GM10248 (cell line): ENCODE measurements around the gene EIF3F.

Source experiments
- CTCF ChIA-PET: fragments of 300-600 bp; sonication (Branson Sonifier 250); formaldehyde crosslinking; extraction: SDS; loops from one replicate; lab custom pipeline; 2021; ENCODE audit warnings: antibody characterized with exemption; lab: Yijun Ruan, JAX
- POLR2A ChIA-PET: fragments of 350-650 bp; sonication (Branson Sonifier 250); formaldehyde crosslinking; extraction: SDS; loops from one replicate; lab custom pipeline; 2020; ENCODE audit warnings: antibody characterized with exemption; lab: Yijun Ruan, JAX
- DNase-seq: peaks from one replicate; pipeline ENCODE4 v3.0.0; 2012; ENCODE audit errors: extremely low spot score
- TF ChIP-seq, protein P1 (sequence below): IDR thresholded peaks from 2 replicates; pipeline ENCODE4 v1.5.1; 2012; ENCODE audit warnings: mild to moderate bottlenecking, low read depth; ENCODE audit errors: extremely low read depth, missing control alignments, control extremely low read depth

Gene EIF3F

DNA sequence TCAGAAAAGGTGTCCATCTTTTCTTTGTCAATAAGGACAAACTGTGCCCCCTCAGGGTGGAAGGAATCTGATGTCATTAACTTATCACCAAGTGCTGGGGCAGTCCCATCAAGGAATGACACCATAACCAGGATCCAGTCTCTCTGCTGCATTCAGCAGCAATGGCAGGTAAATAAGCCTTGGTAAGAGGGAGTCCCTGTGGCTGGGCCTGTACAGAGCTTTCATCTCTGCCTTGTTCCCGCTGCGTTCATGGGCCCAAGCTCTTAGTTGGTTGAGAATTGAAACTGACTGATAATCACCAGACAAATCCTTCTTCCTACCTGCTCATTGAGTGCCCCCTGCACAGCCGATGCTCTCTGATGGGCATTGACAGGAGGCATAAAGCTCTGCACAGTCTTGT lies 22.7 kb downstream of the EIF3F start:
- TF ChIP-seq, protein P1, sequence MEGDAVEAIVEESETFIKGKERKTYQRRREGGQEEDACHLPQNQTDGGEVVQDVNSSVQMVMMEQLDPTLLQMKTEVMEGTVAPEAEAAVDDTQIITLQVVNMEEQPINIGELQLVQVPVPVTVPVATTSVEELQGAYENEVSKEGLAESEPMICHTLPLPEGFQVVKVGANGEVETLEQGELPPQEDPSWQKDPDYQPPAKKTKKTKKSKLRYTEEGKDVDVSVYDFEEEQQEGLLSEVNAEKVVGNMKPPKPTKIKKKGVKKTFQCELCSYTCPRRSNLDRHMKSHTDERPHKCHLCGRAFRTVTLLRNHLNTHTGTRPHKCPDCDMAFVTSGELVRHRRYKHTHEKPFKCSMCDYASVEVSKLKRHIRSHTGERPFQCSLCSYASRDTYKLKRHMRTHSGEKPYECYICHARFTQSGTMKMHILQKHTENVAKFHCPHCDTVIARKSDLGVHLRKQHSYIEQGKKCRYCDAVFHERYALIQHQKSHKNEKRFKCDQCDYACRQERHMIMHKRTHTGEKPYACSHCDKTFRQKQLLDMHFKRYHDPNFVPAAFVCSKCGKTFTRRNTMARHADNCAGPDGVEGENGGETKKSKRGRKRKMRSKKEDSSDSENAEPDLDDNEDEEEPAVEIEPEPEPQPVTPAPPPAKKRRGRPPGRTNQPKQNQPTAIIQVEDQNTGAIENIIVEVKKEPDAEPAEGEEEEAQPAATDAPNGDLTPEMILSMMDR = no peak
- ChIA-PET POLR2A (no interaction called here), CTCF (interaction anchor here (1.4 to 13.3 kb wide), 6 partner anchors 9 to 86 kb away, joined by 3 to 408 read pairs (median 6); no protein-coding TSS in a partner anchor)
- no peak for DNase-seq

DNA sequence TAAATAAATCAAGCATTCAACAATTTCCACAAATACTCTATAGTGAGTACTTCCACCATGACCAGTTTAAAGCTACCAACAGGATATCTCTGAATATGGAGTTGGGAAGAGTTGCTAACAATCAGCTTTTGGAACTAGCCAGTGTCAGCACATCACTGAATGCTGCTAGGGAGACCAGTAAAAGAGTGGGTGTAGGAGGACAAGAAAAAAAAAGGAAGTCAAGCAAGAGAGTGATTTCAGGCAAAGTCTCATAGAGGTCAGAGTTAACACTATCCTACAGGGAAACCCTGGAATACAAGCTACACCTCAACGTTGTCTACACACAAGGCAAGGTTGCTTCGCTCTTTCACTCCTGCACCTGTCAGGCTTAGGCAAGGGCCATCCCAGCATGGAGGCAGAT lies 24.2 kb downstream of the EIF3F start:
- ChIA-PET POLR2A (no interaction called here), CTCF (interaction anchor here (1.1 to 13.3 kb wide), 8 partner anchors 10 to 84 kb away, joined by 3 to 408 read pairs (median 4); partner anchors contain the start of gene EIF3F)
- TF ChIP-seq, protein P1 = no peak
- DNase-seq = no peak

DNA sequence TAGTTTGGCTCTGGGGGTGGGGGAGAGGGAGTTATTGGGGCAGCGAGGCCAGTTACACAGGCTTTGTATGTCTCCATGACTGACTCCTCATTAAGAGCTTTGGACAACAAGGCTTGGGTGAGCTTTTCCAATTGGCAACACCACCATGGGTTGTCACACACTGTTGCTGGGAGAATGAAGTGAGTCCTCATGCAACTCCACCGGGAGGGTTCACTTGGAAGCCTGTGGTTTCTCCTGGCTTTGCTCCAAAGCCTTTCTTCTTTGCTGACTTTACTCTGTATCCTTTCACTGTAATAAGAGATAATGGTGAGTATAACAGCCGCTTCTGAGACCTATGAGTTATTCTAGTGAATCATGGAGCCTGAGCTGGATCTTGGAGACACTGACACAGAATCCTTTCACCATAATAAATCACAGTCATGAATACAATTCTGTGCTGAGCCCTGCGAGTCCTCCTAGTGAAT lies 24.9 kb downstream of the EIF3F start:
- ChIA-PET CTCF (interaction anchor here (1.0 to 13.3 kb wide), 4 partner anchors 9 to 83 kb away, joined by 3 to 408 read pairs (median 4); partner anchors contain the start of gene EIF3F), POLR2A (no interaction called here)
- no peak for DNase-seq
- TF ChIP-seq, protein P1 = no peak

DNA sequence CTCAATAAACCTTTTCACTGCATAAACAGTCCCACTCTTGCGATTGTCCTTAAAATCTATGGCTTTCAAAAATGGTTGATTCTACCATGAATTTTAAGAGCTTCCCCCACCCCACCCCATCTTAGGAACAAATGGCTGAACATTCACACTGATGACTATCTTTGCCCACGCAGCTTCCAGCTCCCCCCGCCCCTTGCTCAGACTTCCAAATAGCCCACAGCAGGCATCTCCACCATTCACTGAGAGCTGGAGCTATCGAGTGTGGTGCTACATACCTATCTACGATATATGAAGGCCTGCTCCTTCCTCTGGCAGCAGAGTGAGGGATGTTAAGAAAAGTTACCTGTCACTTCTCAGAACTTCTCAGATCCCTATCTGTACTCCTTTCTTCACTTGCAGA lies 26.7 kb downstream of the EIF3F start:
- no peak for DNase-seq
- TF ChIP-seq, protein P1 = no peak
- ChIA-PET POLR2A (no interaction called here), CTCF (interaction anchor here (1.0 to 6.6 kb wide), 3 partner anchors 20 to 86 kb away, joined by 3 to 38 read pairs (median 27); no protein-coding TSS in a partner anchor)

DNA sequence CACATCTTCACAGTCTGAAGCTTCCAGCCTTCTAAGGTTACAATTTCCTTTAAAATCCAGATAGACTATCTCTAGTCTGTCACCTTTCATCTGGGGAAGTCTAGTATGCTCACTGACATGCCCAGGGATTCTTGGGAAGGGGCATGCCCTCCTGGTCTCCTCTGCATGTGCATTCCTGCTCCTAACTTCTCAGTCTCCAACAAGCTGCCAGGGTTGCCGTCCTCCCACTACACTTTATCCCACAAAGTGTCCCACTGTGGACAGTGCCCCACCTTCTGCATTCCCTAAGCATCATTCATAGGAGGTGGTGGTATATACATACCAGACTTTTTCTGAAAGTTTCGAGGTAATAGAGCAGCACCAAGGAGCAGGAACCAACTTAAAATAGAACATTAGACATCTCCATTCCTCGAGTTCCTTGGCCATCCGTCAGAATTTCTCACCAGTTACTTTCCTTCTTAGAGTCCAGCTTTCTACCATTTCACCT lies 28.7 kb downstream of the EIF3F start:
- CTCF ChIA-PET = interaction anchor here (0.6 to 6.6 kb wide), 9 partner anchors 9 to 551 kb away, joined by 3 to 39 read pairs (median 4); partner anchors contain the start of gene EIF3F
- TF ChIP-seq, protein P1 = no peak
- POLR2A ChIA-PET = no interaction called here
- no peak for DNase-seq

DNA sequence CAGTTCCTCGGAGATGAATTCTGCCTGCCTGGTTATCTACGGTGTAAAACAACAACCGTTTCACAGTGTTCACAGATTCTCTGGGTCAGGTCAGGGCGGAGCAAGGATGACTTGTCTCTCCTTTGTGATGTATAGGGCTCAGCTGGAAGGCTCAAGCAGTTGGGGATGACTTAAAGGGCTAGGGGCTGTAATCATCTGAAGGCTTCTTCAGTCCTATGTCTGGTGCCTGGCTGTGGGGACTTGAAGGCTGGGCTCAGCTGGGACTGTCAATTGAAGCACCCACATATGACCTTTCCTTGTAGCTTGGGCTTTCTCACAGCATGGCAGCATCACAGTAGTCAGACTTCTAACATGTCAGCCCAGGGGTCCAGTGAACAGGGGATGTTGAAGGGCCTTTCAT lies 29.3 kb downstream of the EIF3F start:
- CTCF ChIA-PET = interaction anchor here (0.6 to 6.6 kb wide), 9 partner anchors 10 to 551 kb away, joined by 3 to 39 read pairs (median 4); partner anchors contain the start of gene EIF3F
- DNase-seq = no peak
- TF ChIP-seq, protein P1 = no peak
- POLR2A ChIA-PET = no interaction called here
